Osteocyte (in vitro differentiated cells): ENCODE data around the gene NIN. TPM values are rescaled to one million over a fixed set of nuclear protein-coding genes. Genes with fewer than 3 reads are reported as not detected.

Source experiments
- DNase-seq: peaks from one replicate; pipeline ENCODE4 v3.0.0; 2021; ENCODE audit warnings: mixed read lengths; ENCODE audit not compliant: unreplicated experiment; ENCODE audit errors: extremely low spot score
- H3K27ac Mint-ChIP-seq: one replicate; pipeline ENCODE4 v1.8.0; 2021; ENCODE audit warnings: mild to moderate bottlenecking, mixed read lengths; ENCODE audit not compliant: unreplicated experiment
- H3K27me3 Mint-ChIP-seq: one replicate; pipeline ENCODE4 v1.8.0; 2021; ENCODE audit warnings: mixed read lengths; ENCODE audit not compliant: unreplicated experiment
- H3K36me3 Mint-ChIP-seq: one replicate; pipeline ENCODE4 v1.8.0; 2021; ENCODE audit warnings: mixed read lengths; ENCODE audit not compliant: unreplicated experiment
- H3K4me1 Mint-ChIP-seq: one replicate; pipeline ENCODE4 v1.8.0; 2021; ENCODE audit warnings: mixed read lengths; ENCODE audit not compliant: unreplicated experiment
- H3K4me3 Mint-ChIP-seq: one replicate; pipeline ENCODE4 v1.8.0; 2021; ENCODE audit warnings: mild to moderate bottlenecking, moderate library complexity, mixed read lengths; ENCODE audit not compliant: unreplicated experiment
- H3K9me3 Mint-ChIP-seq: one replicate; pipeline ENCODE4 v1.8.0; 2021; ENCODE audit warnings: mixed read lengths; ENCODE audit not compliant: unreplicated experiment
- CTCF ChIP-seq: fragments of 200-600 bp; sonication (generic); IDR thresholded peaks from 2 replicates; pipeline ENCODE4 v1.5.0; 2021; ENCODE audit warnings: antibody characterized with exemption, mild to moderate bottlenecking, moderate library complexity
- total RNA-seq: library from RNA; stranded (reverse); gene quantifications from 2 replicates; pipeline ENCODE4 v1.2.1, GENCODE V29; 2021

The NIN gene
- total RNA-seq, 1 donor from 2014 or later, result 50.2 TPM

- no peak for TF ChIP-seq CTCF
- no peaks in the 10 kb centered on the region for H3K27me3 Mint-ChIP-seq
- no peaks in the 10 kb centered on the region for H3K9me3 Mint-ChIP-seq
- H3K4me3 Mint-ChIP-seq, result no peak overlapping the region
- H3K36me3 Mint-ChIP-seq, result peaks cover 22% of the 10 kb centered on the region
- peaks cover 33% of the 10 kb centered on the region for H3K4me1 Mint-ChIP-seq
- no peak for DNase-seq
- no peak overlapping the region for H3K27ac Mint-ChIP-seq
Observed at GRCh38 chr14:50791201-50791600, 39.8 kb downstream of the NIN start.

DNA sequence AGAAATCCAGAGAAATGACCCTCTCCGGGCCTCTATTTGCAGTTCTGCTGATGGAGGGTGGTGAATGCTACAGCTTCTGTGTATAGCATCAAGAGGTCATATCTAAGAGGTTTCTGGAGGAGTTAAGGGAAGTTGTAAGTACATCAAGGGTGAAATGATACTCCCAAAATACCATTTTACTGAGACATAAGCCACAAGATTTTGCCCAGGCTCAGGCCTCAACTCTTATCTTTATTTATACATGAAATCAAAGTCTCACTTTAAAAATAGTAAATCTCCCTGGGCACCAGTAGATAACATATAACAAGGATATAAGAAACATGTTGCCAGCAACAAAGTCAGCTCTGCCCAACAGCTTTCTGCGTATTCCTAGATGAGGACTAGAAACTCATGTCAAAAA lies 40.4 kb downstream of the NIN start:
- no peak for TF ChIP-seq CTCF
- Mint-ChIP-seq H3K9me3 (no peaks in the 10 kb centered on the region), H3K27ac (no peak overlapping the region), H3K27me3 (no peaks in the 10 kb centered on the region), H3K4me3 (no peak overlapping the region), H3K36me3 (peaks cover 22% of the 10 kb centered on the region), H3K4me1 (peaks cover 32% of the 10 kb centered on the region)
- DNase-seq, result no peak

DNA sequence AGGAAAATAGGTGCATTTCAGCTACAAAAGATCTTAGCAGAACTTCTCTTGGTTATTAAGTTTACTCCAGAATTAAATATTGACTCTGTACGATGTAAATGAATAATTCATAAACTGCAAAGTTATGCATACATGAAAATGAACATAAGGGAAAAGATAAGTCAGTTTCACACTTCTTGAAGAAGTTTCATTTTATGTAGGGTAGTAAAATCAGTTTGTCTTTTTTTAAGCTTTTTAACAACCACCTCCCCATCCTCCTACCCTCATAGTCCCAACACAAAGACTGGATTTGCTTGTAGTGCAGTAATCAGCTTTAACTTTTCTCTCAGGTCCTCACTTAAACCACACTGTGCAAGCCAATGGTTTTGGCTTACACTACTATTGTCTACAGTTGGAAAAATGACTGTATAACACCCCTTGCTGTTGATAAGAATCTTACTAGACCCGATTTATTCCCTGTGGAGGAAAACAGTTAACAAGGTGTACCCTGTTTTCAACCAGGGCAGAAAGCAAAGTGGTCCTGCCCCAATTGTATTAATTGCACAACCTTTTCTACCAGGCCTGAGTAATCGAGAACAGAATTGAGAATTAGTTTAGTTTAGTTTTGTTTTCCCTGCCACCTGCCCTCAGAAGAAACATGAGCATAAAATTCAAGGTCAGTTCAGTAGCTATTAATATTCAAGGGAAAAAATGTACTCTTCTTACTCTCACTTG lies 44.1 kb downstream of the NIN start:
- Mint-ChIP-seq H3K27me3 (no peaks in the 10 kb centered on the region), H3K27ac (no peak overlapping the region), H3K36me3 (peaks cover 17% of the 10 kb centered on the region), H3K4me1 (peaks cover 22% of the 10 kb centered on the region), H3K4me3 (no peak overlapping the region), H3K9me3 (no peaks in the 10 kb centered on the region)
- no peak for TF ChIP-seq CTCF
- no peak for DNase-seq

DNA sequence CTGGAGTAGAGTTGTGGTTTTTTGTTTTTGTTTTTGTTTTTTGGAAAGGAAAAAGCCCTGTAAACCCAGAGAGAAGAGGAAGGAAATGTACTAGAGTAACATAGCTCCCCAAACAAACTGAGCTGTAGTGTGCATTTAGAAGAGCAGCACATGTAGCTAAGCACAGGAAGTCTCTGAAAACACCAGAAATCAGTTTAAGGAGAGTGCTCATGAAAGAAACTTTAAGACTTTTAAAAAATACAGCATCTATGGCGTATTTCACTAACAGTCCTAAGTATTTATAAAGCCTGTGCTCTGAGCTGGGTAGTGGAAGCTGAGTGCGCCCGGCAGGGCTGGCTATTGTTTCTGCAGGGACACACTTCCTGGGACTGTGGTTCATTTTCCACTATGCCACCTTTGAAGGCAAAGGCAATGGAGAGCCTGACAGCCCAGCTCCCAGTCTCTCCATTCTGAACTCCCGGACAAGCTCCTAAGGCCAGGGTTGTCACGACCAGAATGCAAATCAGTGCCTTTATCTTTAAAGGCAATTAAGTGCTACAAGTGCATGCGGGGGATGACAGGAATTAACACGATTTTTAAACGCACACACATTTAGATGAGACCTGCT lies 45.4 kb downstream of the NIN start:
- no peak overlapping the region for H3K27ac Mint-ChIP-seq
- no peak for TF ChIP-seq CTCF
- peaks cover 22% of the 10 kb centered on the region for H3K4me1 Mint-ChIP-seq
- H3K27me3 Mint-ChIP-seq, result no peaks in the 10 kb centered on the region
- no peaks in the 10 kb centered on the region for H3K9me3 Mint-ChIP-seq
- no peak overlapping the region for H3K4me3 Mint-ChIP-seq
- peaks cover 19% of the 10 kb centered on the region for H3K36me3 Mint-ChIP-seq
- no peak for DNase-seq

- no peak for TF ChIP-seq CTCF
- Mint-ChIP-seq H3K27ac (no peak overlapping the region), H3K4me1 (peaks cover 22% of the 10 kb centered on the region), H3K36me3 (peaks cover 15% of the 10 kb centered on the region), H3K4me3 (no peak overlapping the region), H3K9me3 (no peaks in the 10 kb centered on the region), H3K27me3 (no peaks in the 10 kb centered on the region)
- no peak for DNase-seq
Observed at GRCh38 chr14:50784683-50785456, 46.1 kb downstream of the NIN start.
